Endothelial cell of umbilical vein (primary cell): ENCODE data around the gene RBM20. TPM values are rescaled to one million over a fixed set of nuclear protein-coding genes. Genes with fewer than 3 reads are reported as not detected.

ENCODE experiments used
- BruUV-seq: library from RNA; stranded (reverse); fragments of 400-500 nt; replicated peaks from 2 replicates; lab custom pipeline; 2021; lab: Mats Ljungman, UMichigan
- CTCF ChIA-PET: fragments of 300-600, 350-600 bp; sonication (Branson Sonifier 250); formaldehyde crosslinking; loops from one replicate; lab custom pipeline; 2021; ENCODE audit warnings: antibody characterized with exemption, inconsistent platforms; lab: Charles Lee
- POLR2A ChIA-PET: fragments of 300-600, 350-600 bp; sonication (Branson Sonifier 250); formaldehyde crosslinking; loops from one replicate; lab custom pipeline; 2021; ENCODE audit warnings: antibody characterized with exemption, inconsistent platforms; lab: Charles Lee
- DNase-seq: peaks from one replicate; pipeline ENCODE4 v3.0.0-alpha.2; 2011; ENCODE audit warnings: low read depth, low spot score
- FAIRE-seq: peaks from 2 replicates; lab custom pipeline; 2011; peaks lifted over from hg19 to GRCh38; lab: Jason Lieb, UNC
- H2AFZ ChIP-seq: 2 replicates; pipeline ENCODE4 v1.6.0; 2012; ENCODE audit warnings: low read depth, low read length, control low read depth, inconsistent platforms
- H3K27ac ChIP-seq: 2 replicates; pipeline ENCODE4 v1.5.1; 2011; ENCODE audit warnings: low read depth, mild to moderate bottlenecking, control low read depth, low read length, moderate library complexity; ENCODE audit not compliant: insufficient read depth
- H3K27me3 ChIP-seq, 2 experiments: 2 replicates each; pipeline versions ENCODE4 v1.6.0 to v1.6.1; 2011; ENCODE audit warnings: low read length in 2 of 2, mixed read lengths in 1 of 2; ENCODE audit not compliant: control insufficient read depth in 2 of 2, insufficient read depth in 2 of 2
- H3K36me3 ChIP-seq, 2 experiments: 2 replicates in 1 of 2; 3 replicates in 1 of 2; pipeline ENCODE4 v1.5.1; 2011; ENCODE audit warnings: low read length in 2 of 2, mild to moderate bottlenecking in 1 of 2, moderate library complexity in 1 of 2; ENCODE audit not compliant: control insufficient read depth in 2 of 2, insufficient read depth in 2 of 2; ENCODE audit errors: extremely low read depth in 1 of 2
- H3K4me1 ChIP-seq: 3 replicates; pipeline ENCODE4 v1.5.1; 2011; ENCODE audit warnings: mild to moderate bottlenecking, low read length; ENCODE audit not compliant: control insufficient read depth, insufficient read depth; ENCODE audit errors: extremely low read depth
- H3K4me2 ChIP-seq: 2 replicates; pipeline ENCODE4 v1.6.1; 2011; ENCODE audit warnings: low read length, control low read depth, mixed read lengths; ENCODE audit not compliant: insufficient read depth
- H3K4me3 ChIP-seq, 3 experiments: fragments of 200-600 bp in 1 of 3; sonication (generic), shearing (Covaris generic) in 1 of 3; replicated peaks in 1 of 3; 2 replicates each; pipeline ENCODE4 v1.5.1; 2011 to 2016; ENCODE audit warnings: control low read depth in 3 of 3, low read length in 3 of 3, mild to moderate bottlenecking in 2 of 3, inconsistent platforms in 1 of 3, low read depth in 1 of 3, moderate library complexity in 1 of 3; ENCODE audit not compliant: insufficient read depth in 1 of 3
- H3K79me2 ChIP-seq: 2 replicates; pipeline ENCODE4 v1.6.0; 2012; ENCODE audit warnings: low read length, inconsistent platforms; ENCODE audit not compliant: control insufficient read depth, insufficient read depth
- H3K9ac ChIP-seq: replicated peaks from 2 replicates; pipeline ENCODE3; 2011; ENCODE audit warnings: low read length, control low read depth; ENCODE audit not compliant: insufficient read depth; ENCODE audit errors: extremely low read depth
- H3K9me1 ChIP-seq: replicated peaks from 3 replicates; pipeline ENCODE4 v1.6.0; 2011; ENCODE audit warnings: mild to moderate bottlenecking, low read length; ENCODE audit not compliant: control insufficient read depth, insufficient read depth; ENCODE audit errors: extremely low read depth
- H3K9me3 ChIP-seq: replicated peaks from 2 replicates; pipeline ENCODE4 v1.5.1; 2012; ENCODE audit warnings: low read length, inconsistent platforms; ENCODE audit not compliant: control insufficient read depth, insufficient read depth
- H4K20me1 ChIP-seq: replicated peaks from 2 replicates; pipeline ENCODE3; 2011; ENCODE audit warnings: mild to moderate bottlenecking, low read length; ENCODE audit not compliant: control insufficient read depth, insufficient read depth; ENCODE audit errors: extremely low read depth
- CTCF ChIP-seq, 2 donors: IDR thresholded peaks; 1 replicate in 1 of 2; 2 replicates in 1 of 2; pipeline ENCODE4 v1.5.1; 2011; ENCODE audit warnings: low read length in 2 of 2, mild to moderate bottlenecking in 2 of 2, moderate library complexity in 2 of 2, control low read depth in 1 of 2, inconsistent platforms in 1 of 2, low read depth in 1 of 2; ENCODE audit not compliant: insufficient read depth in 1 of 2; ENCODE audit errors: extremely low read depth in 1 of 2
- EZH2 ChIP-seq: IDR thresholded peaks from 2 replicates; pipeline ENCODE4 v1.6.1; 2012; ENCODE audit warnings: borderline replicate concordance, low read depth, mild to moderate bottlenecking, moderate library complexity, low read length, inconsistent platforms; ENCODE audit not compliant: severe bottlenecking
- FOS ChIP-seq: IDR thresholded peaks from 2 replicates; pipeline ENCODE4 v1.6.1; 2011; ENCODE audit warnings: mild to moderate bottlenecking, low read length, moderate library complexity, borderline replicate concordance; ENCODE audit not compliant: insufficient read depth
- GATA2 ChIP-seq: IDR thresholded peaks from 2 replicates; pipeline ENCODE4 v1.7.0; 2011; ENCODE audit warnings: low read depth, mild to moderate bottlenecking, moderate library complexity, mixed read lengths, low read length; ENCODE audit not compliant: insufficient read length, insufficient read depth
- JUN ChIP-seq: IDR thresholded peaks from 2 replicates; pipeline ENCODE4 v1.6.1; 2011; ENCODE audit warnings: borderline replicate concordance, low read depth; ENCODE audit not compliant: insufficient read length, insufficient read depth
- MAX ChIP-seq: IDR thresholded peaks from 2 replicates; pipeline ENCODE4 v1.6.1; 2011; ENCODE audit not compliant: insufficient read depth, insufficient read length
- MYC ChIP-seq: IDR thresholded peaks from one replicate; pipeline ENCODE4 v1.6.1; 2011; ENCODE audit warnings: mild to moderate bottlenecking, low read depth, low read length
- POLR2A ChIP-seq: IDR thresholded peaks from 2 replicates; pipeline ENCODE4 v1.6.1; 2012; ENCODE audit warnings: low read depth, mild to moderate bottlenecking, control low read depth, low read length
- POLR2AphosphoS5 ChIP-seq: IDR thresholded peaks from 2 replicates; pipeline ENCODE4 v1.6.1; 2012; ENCODE audit warnings: low read depth, mild to moderate bottlenecking, control low read depth, low read length, moderate library complexity; ENCODE audit not compliant: insufficient read depth
- dilution Hi-C: fragments of 300-500 bp; cut with MboI; formaldehyde crosslinking; loops from one replicate; pipeline ENCODE4 v1.15.0; 2019; ENCODE audit warnings: low sequenced_read_pairs; ENCODE audit not compliant: extremely low pct_ligation_motif_present
- intact Hi-C: fragments of 100-400 bp; cut with micrococcal nuclease; formaldehyde crosslinking; loops from one replicate; pipeline ENCODE4 v1.10.0; 2022
- polyA plus RNA-seq, 4 experiments: library from polyadenylated mRNA; depleted of rRNA in 3 of 4; stranded (reverse) in 3 of 4; unstranded in 1 of 4; fragments of >200 nt; gene quantifications; 2 replicates each; pipeline versions ENCODE4 v1.2.1 to v1.2.3, GENCODE V29; 2011 to 2012; ENCODE audit warnings: missing spikeins in 1 of 4
- total RNA-seq: library from RNA; stranded (reverse); gene quantifications from 2 replicates; pipeline ENCODE4 v1.2.3, GENCODE V29; 2021

RBM20 gene
- total and polyA plus RNA-seq, 2 donors (not counting 3 experiments of a cell fraction or from before 2014, with no cell fraction given): 0.04 TPM; not detected in 1

GRCh38 chr10:110771486-110771885 is 127.3 kb downstream of the RBM20 start:
- Histone ChIP-seq H3K9me3 (no peaks in the 10 kb centered on the region), H3K4me3 (no peak overlapping the region), H3K27me3 (peaks cover 2 to 3% of the 10 kb centered on the region in 2 experiments), H3K4me2 (no peak overlapping the region), H3K4me1 (peaks cover 6% of the 10 kb centered on the region), H2AFZ (no peak overlapping the region), H3K9me1 (no peaks in the 10 kb centered on the region), H3K36me3 (no peaks in the 10 kb centered on the region), H3K9ac (no peak overlapping the region), H3K27ac (no peak overlapping the region), H4K20me1 (no peaks in the 10 kb centered on the region), H3K79me2 (no peaks in the 10 kb centered on the region)
- no TSS peak for BruUV-seq
- POLR2A ChIA-PET: no interaction called here
- dilution Hi-C loops: no loop called here
- intact Hi-C loops: no loop called here
- CTCF ChIA-PET: no interaction called here
- FAIRE-seq (no peak), DNase-seq (no peak)
- no peak for TF ChIP-seq EZH2
- TF ChIP-seq GATA2: no peak
- no peak for TF ChIP-seq CTCF (IDR thresholded peaks at IDR 0.05; ENCODE audit: extremely low read depth in 1 of 2, insufficient read depth in 1 of 2, low read depth in 1 of 2, low read length in 2 of 2)
- TF ChIP-seq JUN: no peak
- TF ChIP-seq MYC: no peak
- no peak for TF ChIP-seq POLR2AphosphoS5
- TF ChIP-seq FOS: no peak
- no peak for TF ChIP-seq MAX
- no peak for TF ChIP-seq POLR2A
